SK-N-SH treated with all-trans-retinoic acid at 6 μM for 48 hours (cell line): ENCODE measurements around the gene FAM171A1.

Experiments
- BACH2 ChIP-seq: fragments of 250-450 bp; sonication (Bioruptor Pico); IDR thresholded peaks from 2 replicates; pipeline ENCODE4 v1.9.0; 2021; ENCODE audit warnings: mild to moderate bottlenecking, borderline replicate concordance
- CSDC2 ChIP-seq: fragments of 250-450 bp; sonication (Bioruptor Pico); IDR thresholded peaks from 2 replicates; pipeline ENCODE4 v1.5.0; 2020; ENCODE audit warnings: mild to moderate bottlenecking, moderate library complexity
- GLIS3 ChIP-seq: fragments of 250-450 bp; sonication (Bioruptor Pico); IDR thresholded peaks from 2 replicates; pipeline ENCODE4 v1.5.0; 2020; ENCODE audit warnings: mild to moderate bottlenecking, moderate library complexity
- ISL1 ChIP-seq: fragments of 250-450 bp; sonication (Bioruptor Pico); IDR thresholded peaks from 2 replicates; pipeline ENCODE4 v2.1.2; 2022; ENCODE audit warnings: mild to moderate bottlenecking, moderate library complexity
- OSR1 ChIP-seq: fragments of 250-450 bp; sonication (Bioruptor Pico); IDR thresholded peaks from 2 replicates; pipeline ENCODE4 v1.8.0; 2022; ENCODE audit warnings: moderate library complexity, mild to moderate bottlenecking, inconsistent platforms
- TOX ChIP-seq: fragments of 250-450 bp; sonication (Bioruptor Pico); IDR thresholded peaks from 2 replicates; pipeline ENCODE4 v1.8.0; 2021; ENCODE audit warnings: mild to moderate bottlenecking, moderate library complexity, borderline replicate concordance
- ZFP3 ChIP-seq: fragments of 250-450 bp; sonication (Bioruptor Pico); IDR thresholded peaks from 2 replicates; pipeline ENCODE4 v1.5.0; 2020; ENCODE audit warnings: mild to moderate bottlenecking, moderate library complexity
- ZNF70 ChIP-seq: fragments of 450-650 bp; formaldehyde crosslinking; IDR thresholded peaks from 2 replicates; pipeline ENCODE4 v1.5.0; 2020; ENCODE audit warnings: mild to moderate bottlenecking, moderate library complexity
- TF ChIP-seq, protein P1 (sequence below): fragments of 250-450 bp; sonication (Bioruptor Pico); IDR thresholded peaks from 2 replicates; pipeline ENCODE4 v1.5.1; 2021; ENCODE audit warnings: mild to moderate bottlenecking, moderate library complexity
- TF ChIP-seq, protein P2 (sequence below): fragments of 250-450 bp; sonication (Bioruptor Pico); IDR thresholded peaks from 2 replicates; pipeline ENCODE4 v1.8.0; 2020; ENCODE audit warnings: mild to moderate bottlenecking, moderate library complexity, borderline replicate concordance
- TF ChIP-seq, protein P3 (sequence below): fragments of 250-450 bp; sonication (Bioruptor Pico); IDR thresholded peaks from 2 replicates; pipeline ENCODE4 v1.8.0; 2021; ENCODE audit warnings: low read depth, mild to moderate bottlenecking, moderate library complexity, borderline replicate concordance

DNA sequence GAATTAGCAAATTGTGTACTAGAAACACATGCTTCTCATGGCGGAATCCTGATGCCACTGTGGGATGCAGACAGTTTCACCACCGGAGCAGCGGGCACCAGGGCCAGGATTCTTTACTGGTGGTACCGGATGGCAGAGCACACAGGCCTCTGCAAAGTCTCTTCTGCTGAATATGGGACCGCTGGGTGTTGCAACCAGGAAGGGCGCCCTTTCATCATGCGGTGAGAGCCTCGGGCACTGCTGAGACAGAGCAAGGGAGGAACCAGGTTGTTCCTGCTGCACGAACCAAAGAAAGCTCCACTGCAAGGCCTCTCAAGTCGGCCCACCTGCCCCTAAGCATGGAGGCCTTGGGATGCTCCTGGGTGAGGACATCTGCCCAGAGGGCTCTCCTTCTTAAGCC lies 145.6 kb downstream of the FAM171A1 start:
- TF ChIP-seq, protein P1, sequence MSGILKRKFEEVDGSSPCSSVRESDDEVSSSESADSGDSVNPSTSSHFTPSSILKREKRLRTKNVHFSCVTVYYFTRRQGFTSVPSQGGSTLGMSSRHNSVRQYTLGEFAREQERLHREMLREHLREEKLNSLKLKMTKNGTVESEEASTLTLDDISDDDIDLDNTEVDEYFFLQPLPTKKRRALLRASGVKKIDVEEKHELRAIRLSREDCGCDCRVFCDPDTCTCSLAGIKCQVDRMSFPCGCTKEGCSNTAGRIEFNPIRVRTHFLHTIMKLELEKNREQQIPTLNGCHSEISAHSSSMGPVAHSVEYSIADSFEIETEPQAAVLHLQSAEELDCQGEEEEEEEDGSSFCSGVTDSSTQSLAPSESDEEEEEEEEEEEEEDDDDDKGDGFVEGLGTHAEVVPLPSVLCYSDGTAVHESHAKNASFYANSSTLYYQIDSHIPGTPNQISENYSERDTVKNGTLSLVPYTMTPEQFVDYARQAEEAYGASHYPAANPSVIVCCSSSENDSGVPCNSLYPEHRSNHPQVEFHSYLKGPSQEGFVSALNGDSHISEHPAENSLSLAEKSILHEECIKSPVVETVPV (CRISPR knock-in tag) = no peak
- TF ChIP-seq, protein P2, sequence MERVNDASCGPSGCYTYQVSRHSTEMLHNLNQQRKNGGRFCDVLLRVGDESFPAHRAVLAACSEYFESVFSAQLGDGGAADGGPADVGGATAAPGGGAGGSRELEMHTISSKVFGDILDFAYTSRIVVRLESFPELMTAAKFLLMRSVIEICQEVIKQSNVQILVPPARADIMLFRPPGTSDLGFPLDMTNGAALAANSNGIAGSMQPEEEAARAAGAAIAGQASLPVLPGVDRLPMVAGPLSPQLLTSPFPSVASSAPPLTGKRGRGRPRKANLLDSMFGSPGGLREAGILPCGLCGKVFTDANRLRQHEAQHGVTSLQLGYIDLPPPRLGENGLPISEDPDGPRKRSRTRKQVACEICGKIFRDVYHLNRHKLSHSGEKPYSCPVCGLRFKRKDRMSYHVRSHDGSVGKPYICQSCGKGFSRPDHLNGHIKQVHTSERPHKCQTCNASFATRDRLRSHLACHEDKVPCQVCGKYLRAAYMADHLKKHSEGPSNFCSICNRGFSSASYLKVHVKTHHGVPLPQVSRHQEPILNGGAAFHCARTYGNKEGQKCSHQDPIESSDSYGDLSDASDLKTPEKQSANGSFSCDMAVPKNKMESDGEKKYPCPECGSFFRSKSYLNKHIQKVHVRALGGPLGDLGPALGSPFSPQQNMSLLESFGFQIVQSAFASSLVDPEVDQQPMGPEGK (CRISPR knock-in tag) = no peak
- TF ChIP-seq OSR1 (no peak), CSDC2 (CRISPR knock-in tag) (no peak), ZNF70 (no peak), GLIS3 (CRISPR knock-in tag) (no peak), ZFP3 (no peak), ISL1 (CRISPR knock-in tag) (no peak), BACH2 (CRISPR knock-in tag) (no peak), TOX (no peak)
- TF ChIP-seq, protein P3, sequence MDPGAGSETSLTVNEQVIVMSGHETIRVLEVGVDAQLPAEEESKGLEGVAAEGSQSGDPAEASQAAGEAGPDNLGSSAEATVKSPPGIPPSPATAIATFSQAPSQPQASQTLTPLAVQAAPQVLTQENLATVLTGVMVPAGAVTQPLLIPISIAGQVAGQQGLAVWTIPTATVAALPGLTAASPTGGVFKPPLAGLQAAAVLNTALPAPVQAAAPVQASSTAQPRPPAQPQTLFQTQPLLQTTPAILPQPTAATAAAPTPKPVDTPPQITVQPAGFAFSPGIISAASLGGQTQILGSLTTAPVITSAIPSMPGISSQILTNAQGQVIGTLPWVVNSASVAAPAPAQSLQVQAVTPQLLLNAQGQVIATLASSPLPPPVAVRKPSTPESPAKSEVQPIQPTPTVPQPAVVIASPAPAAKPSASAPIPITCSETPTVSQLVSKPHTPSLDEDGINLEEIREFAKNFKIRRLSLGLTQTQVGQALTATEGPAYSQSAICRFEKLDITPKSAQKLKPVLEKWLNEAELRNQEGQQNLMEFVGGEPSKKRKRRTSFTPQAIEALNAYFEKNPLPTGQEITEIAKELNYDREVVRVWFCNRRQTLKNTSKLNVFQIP (CRISPR knock-in tag) = no peak
